ENCODE results near the gene KCNB1. TPM values are rescaled to one million over a fixed set of nuclear protein-coding genes. Genes with fewer than 3 reads are reported as not detected.
"Not testable (repeated sequence)": the region's sequence is repeated elsewhere in the genome, so short reads cannot be mapped to it uniquely, and the experiment has no call there.

Gene KCNB1
- total RNA-seq, 1 donor from 2014 or later = 5.7 TPM

DNA sequence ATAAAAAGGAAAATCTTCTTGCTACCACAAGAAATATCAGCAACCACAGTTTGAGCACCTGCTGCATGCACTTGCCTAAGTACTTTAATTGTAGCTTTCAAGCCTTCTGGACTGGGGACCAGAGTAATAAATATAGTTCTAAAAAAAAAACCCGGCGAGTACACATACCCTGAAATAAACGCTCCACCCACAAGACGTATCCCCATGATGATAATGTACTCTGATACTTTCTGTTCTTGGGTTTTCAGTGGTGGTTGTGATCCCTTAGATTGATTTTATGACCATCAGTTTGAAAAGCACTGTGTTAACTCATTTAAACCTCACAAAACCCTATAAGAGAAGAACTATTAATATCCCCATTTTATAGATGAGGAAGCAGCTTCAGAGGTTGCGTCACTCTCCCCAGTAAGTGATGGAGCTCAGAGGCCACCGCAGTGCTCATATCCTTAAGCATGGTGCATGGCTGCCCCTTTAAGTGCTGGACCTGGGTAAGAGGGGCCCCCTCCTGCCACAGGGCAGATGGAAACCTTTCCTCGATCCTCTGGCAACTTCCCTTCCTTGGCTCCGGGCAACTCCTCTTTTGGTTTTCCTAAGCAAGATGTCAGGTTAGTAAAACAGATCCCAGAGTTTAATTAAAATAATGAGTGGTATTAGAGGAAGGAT is 67.3 kb downstream of the KCNB1 start:
- no peak for DNase-seq (ENCODE audit: low spot score in 2 of 2)
- no peak for FAIRE-seq

DNA sequence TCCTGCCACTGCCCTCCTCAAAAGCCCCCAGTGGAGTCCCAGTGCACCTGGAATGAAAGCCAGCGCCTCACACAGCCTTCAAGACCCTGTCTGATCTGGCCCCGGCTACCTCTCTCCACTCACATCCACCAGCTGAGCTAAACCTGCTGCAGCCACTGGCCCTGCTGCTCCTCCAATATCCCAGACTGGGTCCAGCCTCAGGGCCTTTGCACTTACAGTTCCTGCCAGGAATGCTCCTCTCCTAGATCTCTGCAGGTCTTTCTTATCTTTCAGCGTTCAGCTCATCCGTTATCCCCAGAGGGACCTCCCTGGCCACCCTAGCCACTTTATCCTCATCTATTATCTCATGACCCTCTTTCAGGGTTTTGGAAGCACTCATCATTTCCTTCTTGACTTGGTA is 68.8 kb downstream of the KCNB1 start:
- FAIRE-seq (no peak), DNase-seq (ENCODE audit: low spot score in 2 of 2) (no peak)

DNA sequence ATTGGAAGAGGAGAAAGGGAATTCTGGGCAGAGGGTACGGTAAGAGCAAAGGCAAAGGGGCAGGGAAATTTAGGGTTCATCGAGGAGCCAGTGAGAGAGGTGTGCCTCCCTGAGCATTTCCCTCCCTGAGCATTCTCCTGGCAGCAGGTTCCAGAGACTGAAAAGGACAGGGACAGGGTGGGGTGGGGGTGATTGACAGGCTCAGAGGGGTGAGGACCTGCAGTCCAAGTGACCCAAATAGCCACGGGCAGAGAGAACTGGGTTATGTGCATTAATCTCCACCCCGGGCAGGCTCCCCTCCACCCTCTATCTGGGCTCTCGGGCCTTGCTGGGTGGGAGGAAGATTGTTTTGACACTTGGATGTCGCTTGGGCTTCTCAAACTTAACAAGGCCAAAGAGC is 69.5 kb downstream of the KCNB1 start:
- FAIRE-seq (no peak), DNase-seq (ENCODE audit: low spot score in 2 of 2) (no peak)

DNA sequence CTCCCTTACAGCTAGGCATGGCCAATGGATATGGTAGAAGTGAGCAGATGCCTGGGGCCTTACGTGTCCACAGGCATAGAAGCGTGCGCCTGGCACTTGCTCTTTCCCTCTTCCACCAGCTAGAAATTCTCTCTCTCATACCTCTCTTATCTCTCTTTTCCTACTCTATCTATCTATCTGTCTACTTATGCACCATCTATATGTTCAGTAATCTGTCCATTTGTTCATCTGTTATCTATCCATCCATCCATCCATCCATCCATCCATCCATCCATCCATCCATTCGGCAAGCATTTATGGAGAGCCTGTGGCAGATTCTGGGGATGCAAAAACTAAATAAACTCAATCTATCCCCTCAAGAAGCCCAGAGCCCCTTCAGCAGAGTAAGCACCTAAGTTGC is 70.2 kb downstream of the KCNB1 start:
- FAIRE-seq (no peak), DNase-seq (ENCODE audit: low spot score in 2 of 2) (no peak)

DNA sequence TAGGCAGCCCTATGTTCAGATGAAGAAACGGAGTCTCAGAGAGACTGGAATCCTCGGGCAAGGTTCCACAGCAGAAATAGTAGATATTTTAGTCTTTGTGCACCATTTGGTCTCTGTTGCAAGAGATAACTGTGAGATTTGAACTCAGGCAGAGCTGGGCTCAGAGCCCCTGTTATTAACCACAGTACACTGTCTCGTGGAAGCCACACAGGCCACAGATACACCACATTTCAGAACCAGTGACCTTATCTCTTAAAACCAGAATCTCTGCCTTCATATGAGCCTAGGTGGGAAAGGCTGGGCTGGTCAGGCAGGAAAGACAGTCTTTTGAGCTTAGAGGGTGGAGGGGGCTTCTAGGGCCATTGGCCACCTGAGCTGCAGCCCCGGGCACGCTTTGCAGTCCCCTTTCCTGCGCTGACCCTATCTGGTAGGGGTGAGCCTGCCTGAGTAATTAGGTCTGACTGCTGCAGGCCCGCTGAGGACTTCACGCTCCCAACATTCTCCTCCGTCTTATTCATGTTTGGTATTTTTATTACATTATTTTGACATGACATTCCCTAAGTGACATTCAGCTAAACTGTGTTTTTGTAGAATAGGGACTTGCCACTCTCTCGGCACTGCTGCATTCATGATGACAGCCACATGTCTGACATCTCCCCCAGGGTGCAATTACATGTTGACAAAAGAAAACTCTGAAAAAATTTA is 71.1 kb downstream of the KCNB1 start:
- FAIRE-seq (no peak), DNase-seq (ENCODE audit: low spot score in 2 of 2) (no peak)

DNA sequence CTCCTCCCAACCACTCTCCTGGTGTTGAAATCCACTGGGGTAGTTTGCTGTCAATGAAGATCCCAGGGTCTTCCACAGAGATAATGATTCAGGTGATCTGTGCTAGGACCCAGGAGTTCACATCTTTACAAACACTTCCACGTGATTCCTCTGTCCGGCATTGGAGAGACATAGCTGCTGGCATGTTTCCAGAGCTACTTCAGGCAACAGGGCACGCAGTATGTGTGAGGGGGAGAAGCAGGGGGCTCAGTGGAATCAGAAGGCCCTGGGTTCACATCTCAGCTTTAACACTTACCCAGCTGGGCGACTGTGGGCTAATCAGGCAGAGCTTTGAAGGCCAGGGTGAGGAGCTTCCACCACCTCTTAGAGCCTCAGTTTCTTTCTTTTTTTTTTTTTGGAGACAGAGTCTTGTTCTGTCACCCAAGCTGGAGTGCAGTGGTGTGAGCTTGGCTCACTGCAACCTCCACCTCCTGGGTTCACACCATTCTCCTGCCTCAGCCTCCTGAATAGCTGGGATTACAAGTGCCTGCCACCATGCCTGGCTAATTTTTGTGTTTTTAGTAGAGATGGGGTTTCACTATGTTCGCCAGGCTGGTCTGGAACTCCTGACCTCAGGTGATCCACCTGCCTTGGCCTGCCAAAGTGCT is 72.4 kb downstream of the KCNB1 start:
- not testable (repeated sequence) for FAIRE-seq

DNA sequence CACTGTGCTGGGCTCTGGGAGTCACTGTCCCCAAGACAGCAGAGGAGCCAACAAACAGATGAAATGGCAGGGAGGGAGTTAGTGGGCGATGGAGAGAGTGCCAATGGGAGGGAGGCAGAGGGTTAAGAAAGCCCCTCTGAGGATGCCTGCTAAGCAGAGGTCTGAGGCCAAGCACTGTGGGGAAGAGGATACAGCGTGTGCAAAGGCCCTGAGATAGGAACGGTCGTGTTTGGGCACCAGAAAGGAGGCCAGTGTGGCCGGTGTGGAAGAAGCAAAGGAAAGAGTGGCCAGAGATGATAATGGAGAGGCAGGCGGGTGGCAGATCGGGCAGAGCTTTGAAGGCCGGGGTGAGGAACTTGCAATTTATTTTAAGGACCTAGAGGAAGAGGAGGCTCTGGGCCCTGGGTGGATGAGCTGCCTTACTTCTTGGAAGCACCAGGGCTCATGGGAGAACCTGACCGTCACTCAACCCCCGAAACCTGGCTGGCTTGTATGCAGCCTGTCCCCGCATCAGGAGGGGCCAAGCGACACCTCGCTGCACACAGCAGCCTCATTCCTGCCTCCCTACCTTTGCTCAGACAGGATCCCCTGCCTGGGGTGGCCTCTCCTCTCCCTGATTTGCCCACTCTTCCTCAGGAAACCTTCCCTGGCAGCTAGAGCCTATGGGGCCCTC is 73.0 kb downstream of the KCNB1 start:
- no peak for DNase-seq (ENCODE audit: low spot score in 2 of 2)
- no peak for FAIRE-seq

More for the DNA sequence above, 72.4 kb downstream of the KCNB1 start:
- DNase-seq (ENCODE audit: low spot score in 2 of 2) = not testable (repeated sequence)

DNA sequence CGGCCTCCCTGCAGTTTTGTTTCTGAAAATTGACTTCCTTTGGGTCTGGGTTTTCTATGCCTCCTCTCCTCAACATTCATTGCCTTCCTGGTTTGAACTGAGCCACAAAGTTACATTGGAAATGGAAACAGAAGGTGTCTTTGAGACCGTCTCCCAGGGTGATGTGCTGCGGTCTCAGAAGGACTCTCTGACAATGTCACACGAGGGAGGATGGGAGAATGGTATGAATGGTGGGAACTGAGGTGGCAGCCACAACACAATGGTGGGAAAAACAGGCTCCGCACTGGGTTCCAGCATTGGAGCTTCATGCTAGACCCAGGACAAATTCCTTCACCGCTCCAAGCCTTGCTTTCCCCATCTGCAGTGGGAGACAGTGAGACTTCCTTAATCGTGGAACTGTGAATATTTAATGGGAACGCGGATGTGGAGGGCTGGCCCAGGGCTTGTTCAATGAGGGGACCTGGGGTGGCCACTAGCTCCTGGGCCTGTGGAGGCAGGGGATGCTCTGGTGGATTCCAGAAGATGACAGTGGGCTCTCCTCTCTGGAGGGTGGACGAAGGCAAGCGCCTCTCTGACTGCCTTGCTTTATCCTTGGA is 73.9 kb downstream of the KCNB1 start:
- FAIRE-seq = no peak
- DNase-seq (ENCODE audit: low spot score in 2 of 2) = no peak

DNA sequence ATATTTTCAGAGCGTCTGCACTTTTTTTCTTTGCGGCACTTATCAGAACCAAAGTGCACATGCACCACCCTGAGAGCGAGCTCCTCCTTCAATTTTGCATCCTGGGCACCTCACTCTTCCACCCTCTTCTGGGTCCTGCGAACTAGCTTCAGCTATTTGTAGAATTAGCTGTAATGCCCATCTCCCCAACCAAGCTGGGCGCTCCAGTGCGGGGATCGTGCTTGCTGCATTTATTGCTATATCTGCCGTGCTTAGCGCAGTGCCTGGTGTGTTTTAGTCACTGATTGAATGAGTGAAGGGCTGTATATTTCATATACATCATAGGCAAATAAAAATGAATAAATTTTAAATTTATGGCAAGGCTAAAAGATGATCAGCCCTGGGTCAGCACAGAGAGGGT is 75.8 kb downstream of the KCNB1 start:
- no peak for FAIRE-seq
- DNase-seq (ENCODE audit: low spot score in 2 of 2) = no peak

DNA sequence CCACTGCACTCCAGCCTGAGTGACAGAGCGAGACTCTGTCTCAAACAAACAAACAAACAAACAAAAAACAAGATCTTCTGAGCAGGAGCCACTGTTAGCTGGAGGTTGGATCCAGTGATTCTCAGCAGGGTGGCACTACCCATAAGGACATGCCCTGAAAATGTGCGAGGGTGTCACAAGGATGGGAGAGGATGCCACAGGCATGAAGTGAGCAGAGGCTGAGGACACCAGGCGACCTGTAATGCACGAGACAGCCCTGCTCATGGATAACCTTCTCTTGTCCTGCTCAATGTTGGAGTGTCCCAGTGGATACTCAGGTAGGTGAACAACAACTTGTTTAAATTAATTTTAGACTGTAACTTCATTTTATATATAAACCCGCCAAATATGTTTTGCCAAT is 76.8 kb downstream of the KCNB1 start:
- DNase-seq (ENCODE audit: low spot score in 2 of 2) (no peak), FAIRE-seq (no peak)

DNA sequence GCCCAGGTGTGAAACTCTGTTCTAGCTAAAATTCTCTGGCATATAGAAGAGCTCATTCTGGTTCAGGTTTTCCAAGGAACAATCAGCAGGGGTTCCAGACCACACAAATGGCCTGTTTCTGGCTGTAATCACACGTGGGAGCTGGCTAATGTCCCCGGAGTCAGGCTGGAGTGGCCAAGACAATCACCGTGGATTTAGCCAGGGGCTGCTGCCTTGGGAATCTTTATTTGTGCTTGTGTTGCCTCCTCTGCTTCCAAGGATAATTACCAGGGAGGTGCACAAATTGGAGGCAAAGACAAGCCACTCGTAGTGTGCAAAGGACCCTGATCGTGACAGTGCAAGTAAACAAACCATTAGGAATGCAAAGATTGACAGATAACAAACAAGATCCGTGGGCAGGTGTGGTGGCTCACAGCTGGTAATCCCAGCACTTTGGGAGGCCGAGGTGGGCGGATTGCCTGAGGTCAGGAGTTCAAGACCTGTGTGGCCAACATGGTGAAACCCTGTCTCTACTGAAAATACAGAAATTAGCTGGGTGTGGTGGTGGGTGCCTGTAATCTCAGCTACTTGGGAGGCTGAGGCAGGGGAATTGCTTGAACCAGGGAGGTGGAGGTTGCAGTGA is 77.3 kb downstream of the KCNB1 start:
- DNase-seq (ENCODE audit: low spot score in 2 of 2) (no peak), FAIRE-seq (no peak)

DNA sequence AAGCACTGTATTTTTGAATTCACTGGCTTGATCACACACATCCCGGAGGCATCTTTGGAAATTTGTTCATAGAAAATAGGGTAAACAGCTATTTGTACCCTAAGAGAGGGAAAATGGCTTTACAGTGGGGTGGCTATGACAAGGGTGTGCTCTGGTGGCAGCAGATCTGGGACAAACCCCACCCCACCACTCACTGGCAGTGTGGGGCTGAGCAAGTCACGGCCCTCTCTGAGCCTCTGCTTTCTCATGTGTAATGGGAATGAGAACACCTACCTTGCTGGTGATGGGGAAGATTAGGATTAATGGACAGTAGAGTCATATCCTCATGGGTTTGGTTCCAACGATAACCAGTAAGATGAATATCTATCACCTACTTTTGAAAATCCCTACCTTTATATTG is 78.0 kb downstream of the KCNB1 start:
- FAIRE-seq = no peak
- no peak for DNase-seq (ENCODE audit: low spot score in 2 of 2)

DNA sequence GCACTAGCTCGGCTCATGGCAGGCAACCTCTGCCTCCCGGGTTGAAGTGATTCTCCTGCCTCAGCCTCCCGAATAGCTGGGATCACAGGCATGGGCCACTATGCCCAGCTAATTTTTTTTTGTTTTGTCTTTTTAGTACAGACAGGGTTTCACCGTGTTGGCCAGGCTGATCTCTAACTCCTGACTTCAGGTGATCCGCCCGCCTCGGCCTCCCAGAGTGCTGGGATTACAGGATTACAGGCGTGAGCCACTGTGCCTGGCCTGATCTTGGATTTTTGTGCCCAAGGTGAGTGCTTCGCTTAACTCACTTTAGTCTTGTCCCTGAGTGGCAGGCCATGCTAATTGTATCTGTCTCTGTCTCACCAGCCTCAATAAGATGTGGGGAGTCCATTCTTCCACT is 78.6 kb downstream of the KCNB1 start:
- FAIRE-seq = no peak
- DNase-seq (ENCODE audit: low spot score in 2 of 2) = no peak

DNA sequence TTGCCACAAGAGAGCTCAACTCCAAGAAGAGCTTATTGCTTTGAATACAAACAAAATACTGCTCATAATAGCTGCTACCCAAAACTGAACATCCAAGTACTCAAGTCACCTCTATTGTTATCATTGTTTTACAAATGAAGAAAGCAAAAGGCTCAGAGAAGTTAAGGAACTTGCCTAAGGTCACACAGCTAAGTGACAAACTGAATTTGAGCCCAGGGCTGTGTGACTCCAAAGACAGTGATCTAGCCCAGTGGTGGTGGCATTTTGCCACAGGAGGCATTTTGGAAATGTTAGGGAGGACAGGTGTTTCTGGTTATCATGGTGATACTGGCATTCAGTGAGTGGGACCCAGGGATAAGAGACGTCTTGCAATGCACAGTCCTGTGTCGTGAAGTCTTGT is 79.5 kb downstream of the KCNB1 start:
- DNase-seq (ENCODE audit: low spot score in 2 of 2) (no peak), FAIRE-seq (no peak)

DNA sequence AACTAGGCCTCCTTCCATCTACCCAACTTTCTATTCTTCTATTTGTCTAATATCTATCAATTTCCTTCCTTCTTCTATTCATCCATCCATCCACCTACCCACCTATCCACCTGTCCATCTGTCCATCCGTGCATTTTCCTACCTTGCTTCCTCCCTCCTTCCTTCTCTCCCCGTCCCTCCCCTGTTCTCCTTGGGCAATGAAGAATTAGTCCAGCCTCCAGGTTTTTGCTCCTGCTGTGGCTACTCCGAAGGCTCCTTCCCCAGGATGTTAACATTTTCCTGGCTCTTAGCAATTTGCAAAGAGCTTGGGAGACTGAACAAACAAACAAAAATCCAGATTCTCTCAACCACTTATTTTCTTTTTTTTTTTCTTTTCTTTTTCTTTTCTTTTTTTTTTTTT is 81.6 kb downstream of the KCNB1 start:
- no peak for FAIRE-seq
- no peak for DNase-seq (ENCODE audit: low spot score in 2 of 2)

DNA sequence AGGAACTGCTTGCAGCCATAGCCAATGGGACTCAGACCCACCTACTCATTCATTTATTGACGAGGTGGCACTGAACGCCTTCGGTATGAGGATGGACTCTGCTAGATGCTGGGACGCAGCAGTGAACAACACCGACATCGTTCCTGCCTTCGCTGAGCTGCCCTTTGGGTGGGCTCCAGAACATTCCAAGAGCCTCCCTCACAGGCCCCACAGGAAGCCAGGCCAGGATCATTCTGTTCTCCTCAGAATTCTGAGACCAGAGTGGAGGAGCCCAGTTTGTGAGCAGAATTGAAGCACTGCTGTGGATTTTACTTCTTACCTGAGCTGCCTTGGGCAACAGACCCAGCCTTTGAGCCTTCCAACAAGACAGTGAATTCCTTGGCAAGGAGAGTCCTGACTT is 82.1 kb downstream of the KCNB1 start:
- no peak for DNase-seq (ENCODE audit: low spot score in 2 of 2)

DNA sequence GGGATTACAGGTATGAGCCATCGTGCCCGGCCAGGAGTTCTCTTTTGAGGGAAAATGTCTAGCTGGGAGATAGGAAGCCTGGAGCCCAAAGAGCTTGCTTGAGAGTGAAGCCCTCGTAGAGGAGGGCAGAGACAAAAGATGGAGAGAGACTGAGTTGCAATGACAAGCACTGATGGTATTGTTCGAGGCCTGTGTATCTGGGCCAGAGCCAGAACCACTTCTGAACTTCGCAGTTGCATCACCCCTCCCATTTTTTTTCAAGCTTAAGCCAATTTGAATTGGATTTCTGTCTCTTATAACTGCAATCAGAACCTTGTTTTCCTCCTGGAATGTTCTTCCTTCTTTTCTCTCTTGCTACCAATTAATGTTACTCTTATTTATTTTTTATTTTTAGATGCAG is 83.1 kb downstream of the KCNB1 start:
- FAIRE-seq (no peak), DNase-seq (ENCODE audit: low spot score in 2 of 2) (no peak)

More for the DNA sequence above, 82.1 kb downstream of the KCNB1 start:
- FAIRE-seq = no peak

DNA sequence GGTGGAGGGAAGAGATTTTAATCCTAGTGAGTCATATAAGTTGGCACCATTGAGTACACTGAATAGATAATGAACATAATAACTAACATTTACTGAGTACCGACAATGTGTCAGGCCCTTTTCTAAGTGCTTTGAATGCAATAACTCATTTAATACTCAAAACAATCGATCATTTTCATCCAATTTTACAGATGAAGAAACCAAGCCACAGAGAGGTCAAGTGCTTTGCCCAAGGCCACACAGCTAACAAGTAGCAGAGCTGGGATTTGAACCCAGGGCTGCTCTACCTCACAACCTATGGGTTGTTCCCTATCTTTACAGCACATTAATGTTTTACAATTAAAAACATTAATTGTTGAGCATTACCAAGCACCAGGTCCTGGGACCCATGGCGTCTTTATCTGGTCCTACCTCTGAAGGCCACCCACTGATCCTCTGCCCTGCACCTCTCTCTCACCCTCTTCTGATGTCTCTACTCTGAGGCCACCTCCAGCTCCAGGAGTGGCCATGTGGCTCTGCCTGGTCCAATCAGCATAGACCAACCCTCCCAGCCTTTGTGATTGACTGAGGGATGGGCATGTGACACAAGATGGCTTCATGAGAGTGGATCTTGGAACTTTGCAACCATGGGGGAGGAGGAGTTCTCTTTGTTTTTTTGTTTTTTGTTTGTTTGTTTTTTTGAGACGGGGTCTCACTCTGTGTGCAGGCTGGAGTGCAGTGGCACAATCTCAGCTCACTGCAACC is 83.9 kb downstream of the KCNB1 start:
- FAIRE-seq (no peak), DNase-seq (ENCODE audit: low spot score in 2 of 2) (no peak)

DNA sequence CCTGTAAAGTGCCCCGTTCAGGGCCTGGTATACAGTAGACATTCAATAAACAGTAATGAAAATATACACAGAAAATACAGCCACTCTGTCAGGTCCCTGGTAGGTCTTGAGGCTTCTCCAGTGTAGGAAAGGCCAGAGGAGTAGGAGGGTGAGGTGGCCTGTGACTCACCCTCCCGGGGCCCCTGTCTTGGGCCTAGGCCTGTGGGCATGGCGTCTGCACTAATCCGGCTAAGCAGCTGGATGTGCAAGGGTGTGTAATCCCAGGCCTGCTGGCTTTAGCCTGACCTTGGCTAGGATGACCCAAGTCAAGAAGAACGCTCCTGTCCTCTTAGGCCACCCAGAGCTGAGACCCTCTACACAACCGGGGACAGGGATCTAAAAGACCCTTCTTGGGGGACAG is 84.9 kb downstream of the KCNB1 start:
- DNase-seq (ENCODE audit: low spot score in 2 of 2) (no peak), FAIRE-seq (no peak)

DNA sequence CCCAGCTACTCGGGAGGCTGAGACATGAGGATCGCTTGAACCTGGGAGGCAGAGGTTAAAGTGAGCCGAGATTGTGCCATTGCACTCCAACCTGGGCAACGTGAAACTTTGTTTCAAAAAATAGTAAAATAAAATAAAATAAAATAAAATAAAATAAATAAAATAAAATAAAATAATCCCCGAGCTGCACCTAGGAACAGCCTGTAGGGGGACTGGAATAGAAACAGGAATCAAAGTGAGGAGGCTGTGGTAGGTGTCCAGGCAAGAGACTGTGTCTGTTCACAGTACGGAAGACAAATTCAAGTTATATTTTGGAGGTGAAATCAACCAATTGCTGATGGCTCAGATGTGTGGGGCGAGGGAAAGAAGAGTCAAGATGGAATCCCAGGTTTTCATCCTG is 86.2 kb downstream of the KCNB1 start:
- FAIRE-seq (no peak), DNase-seq (ENCODE audit: low spot score in 2 of 2) (no peak)
